Sigmoid colon (tissue), 4 donors: ENCODE measurements around the gene RAB14.
A peak's percentile ranks its signal among the peaks of the same experiment; 100 is the strongest.

ENCODE experiments used
- EP300 ChIP-seq, 4 donors: sonication (generic); formaldehyde crosslinking; IDR thresholded peaks; one replicate each; pipeline ENCODE4 v1.6.1; 2017; ENCODE audit warnings: antibody characterized with exemption in 4 of 4
- POLR2A ChIP-seq, 2 donors: fragments of 450-650 bp; IDR thresholded peaks; one replicate each; pipeline ENCODE4 v1.6.1; 2016; ENCODE audit warnings: antibody characterized with exemption in 2 of 2, mild to moderate bottlenecking in 2 of 2, moderate library complexity in 2 of 2
- TF ChIP-seq, protein P1 (sequence below), 4 experiments: fragments of 450-650 bp in 3 of 4; fragments of 200-600 bp in 1 of 4; IDR thresholded peaks; one replicate each; pipeline ENCODE4 v1.5.1; 2016 to 2019; ENCODE audit warnings: antibody characterized with exemption in 4 of 4, mild to moderate bottlenecking in 3 of 4, moderate library complexity in 2 of 4

DNA sequence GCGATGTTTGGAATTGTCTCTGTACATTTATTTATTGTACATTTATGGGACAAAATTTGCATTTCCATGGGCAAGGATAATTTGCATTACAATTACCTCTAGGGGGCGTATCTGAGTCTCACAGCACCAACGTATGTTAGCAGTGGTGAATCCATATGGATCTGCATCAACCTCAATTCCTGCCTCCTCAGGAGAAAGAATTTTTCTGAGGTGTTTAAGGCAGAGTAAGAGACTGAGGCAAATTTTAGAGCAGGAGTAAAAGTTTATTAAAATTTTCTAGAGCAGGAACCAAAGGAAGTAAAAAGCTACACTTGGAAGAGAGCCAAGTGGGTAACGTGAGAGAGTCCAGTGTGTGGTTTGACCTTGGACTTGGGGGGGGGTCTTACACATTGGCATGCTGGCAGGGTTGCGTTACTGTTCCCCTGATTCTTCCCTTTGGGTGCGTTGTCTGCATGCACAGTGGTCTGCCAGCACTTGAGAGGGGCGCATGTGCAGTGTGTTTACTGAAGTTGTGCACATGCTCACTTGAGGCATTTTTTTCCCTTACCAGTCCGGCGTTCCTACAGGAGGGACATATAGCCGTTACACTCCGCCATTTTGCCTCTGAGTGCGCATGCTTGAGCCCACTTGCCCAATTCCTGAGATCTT lies 21.0 kb upstream of the RAB14 start:
- TF ChIP-seq, protein P1, sequence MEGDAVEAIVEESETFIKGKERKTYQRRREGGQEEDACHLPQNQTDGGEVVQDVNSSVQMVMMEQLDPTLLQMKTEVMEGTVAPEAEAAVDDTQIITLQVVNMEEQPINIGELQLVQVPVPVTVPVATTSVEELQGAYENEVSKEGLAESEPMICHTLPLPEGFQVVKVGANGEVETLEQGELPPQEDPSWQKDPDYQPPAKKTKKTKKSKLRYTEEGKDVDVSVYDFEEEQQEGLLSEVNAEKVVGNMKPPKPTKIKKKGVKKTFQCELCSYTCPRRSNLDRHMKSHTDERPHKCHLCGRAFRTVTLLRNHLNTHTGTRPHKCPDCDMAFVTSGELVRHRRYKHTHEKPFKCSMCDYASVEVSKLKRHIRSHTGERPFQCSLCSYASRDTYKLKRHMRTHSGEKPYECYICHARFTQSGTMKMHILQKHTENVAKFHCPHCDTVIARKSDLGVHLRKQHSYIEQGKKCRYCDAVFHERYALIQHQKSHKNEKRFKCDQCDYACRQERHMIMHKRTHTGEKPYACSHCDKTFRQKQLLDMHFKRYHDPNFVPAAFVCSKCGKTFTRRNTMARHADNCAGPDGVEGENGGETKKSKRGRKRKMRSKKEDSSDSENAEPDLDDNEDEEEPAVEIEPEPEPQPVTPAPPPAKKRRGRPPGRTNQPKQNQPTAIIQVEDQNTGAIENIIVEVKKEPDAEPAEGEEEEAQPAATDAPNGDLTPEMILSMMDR (IDR thresholded peaks at IDR 0.05) = peak; percentile 51 to 79 (median 58)
- no peak for TF ChIP-seq POLR2A (IDR thresholded peaks at IDR 0.05)
- TF ChIP-seq EP300 (IDR thresholded peaks at IDR 0.05) = no peak
